ENCODE results near the gene NOS1AP.

NOS1AP gene

GRCh38 chr1:162275622-162276175 is 206.2 kb downstream of the NOS1AP start:
- Histone ChIP-seq H3K27ac (ENCODE audit: low read depth, low read length) (no peak overlapping the region), H4K8ac (ENCODE audit: low read depth, low read length) (no peak overlapping the region), H3K23ac (ENCODE audit: low read length) (no peak overlapping the region), H3K4me1 (ENCODE audit: control insufficient read depth, low read depth, low read length) (no peaks in the 10 kb centered on the region), H3K4me3 (ENCODE audit: low read length) (no peak overlapping the region), H4K5ac (ENCODE audit: low read length) (no peak overlapping the region), H3K79me1 (ENCODE audit: low read length) (peaks cover 2% of the 10 kb centered on the region), H3K56ac (ENCODE audit: low read length) (no peak overlapping the region), H3K4ac (ENCODE audit: low read depth, low read length) (no peak overlapping the region), H3K27me3 (ENCODE audit: insufficient read depth, low read length, poor library complexity) (no peaks in the 10 kb centered on the region), H2BK15ac (replicated peaks; ENCODE audit: low read depth) (no peak overlapping the region), H3K4me2 (ENCODE audit: low read length) (no peak overlapping the region), H3K36me3 (ENCODE audit: control insufficient read depth, insufficient read depth, low read length) (no peaks in the 10 kb centered on the region), H3K79me2 (ENCODE audit: control insufficient read depth, insufficient read depth, low read length) (no peaks in the 10 kb centered on the region), H2BK120ac (ENCODE audit: low read depth, low read length) (no peak overlapping the region), H2BK5ac (ENCODE audit: low read length) (no peak overlapping the region), H2AK5ac (ENCODE audit: low read length) (no peak overlapping the region), H3K18ac (ENCODE audit: low read length) (no peak overlapping the region), H3K9ac (ENCODE audit: low read length) (no peak overlapping the region)
- no peak for DNase-seq
- no CpG with 5 or more reads among the region's 6 CpGs for WGBS (ENCODE audit: extremely low coverage, insufficient coverage, low lambda C conversion rate)

DNA sequence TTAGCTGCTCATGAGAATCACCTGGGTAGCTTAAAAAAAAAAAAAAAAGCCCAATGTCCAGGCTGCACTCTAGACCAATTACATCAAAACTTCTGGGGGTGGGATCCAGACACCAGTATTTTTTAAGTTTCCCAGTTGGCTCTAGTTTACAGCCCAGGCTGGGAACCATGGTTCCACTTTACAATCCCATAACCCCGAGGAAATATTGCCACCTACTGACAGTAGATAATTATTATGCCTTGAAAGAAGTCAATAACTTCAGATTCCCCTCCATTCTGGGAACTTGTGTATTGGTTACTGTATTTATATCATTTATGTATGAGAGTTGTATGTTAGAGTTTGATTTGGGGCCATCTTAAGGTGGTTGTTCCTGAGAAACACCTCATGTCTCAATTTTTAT is 207.0 kb downstream of the NOS1AP start:
- Histone ChIP-seq H3K23ac (ENCODE audit: low read length) (no peak overlapping the region), H3K79me1 (ENCODE audit: low read length) (no peaks in the 10 kb centered on the region), H4K5ac (ENCODE audit: low read length) (no peak overlapping the region), H2AK5ac (ENCODE audit: low read length) (no peak overlapping the region), H3K36me3 (ENCODE audit: control insufficient read depth, insufficient read depth, low read length) (no peaks in the 10 kb centered on the region), H3K79me2 (ENCODE audit: control insufficient read depth, insufficient read depth, low read length) (no peaks in the 10 kb centered on the region), H3K56ac (ENCODE audit: low read length) (no peak overlapping the region), H2BK15ac (replicated peaks; ENCODE audit: low read depth) (no peak overlapping the region), H3K4me3 (ENCODE audit: low read length) (no peak overlapping the region), H3K18ac (ENCODE audit: low read length) (no peak overlapping the region), H3K4me2 (ENCODE audit: low read length) (no peak overlapping the region), H3K4me1 (ENCODE audit: control insufficient read depth, low read depth, low read length) (no peaks in the 10 kb centered on the region), H3K4ac (ENCODE audit: low read depth, low read length) (no peak overlapping the region), H3K27me3 (ENCODE audit: insufficient read depth, low read length, poor library complexity) (no peaks in the 10 kb centered on the region), H3K9ac (ENCODE audit: low read length) (no peak overlapping the region), H4K8ac (ENCODE audit: low read depth, low read length) (no peak overlapping the region), H3K27ac (ENCODE audit: low read depth, low read length) (no peak overlapping the region), H2BK120ac (ENCODE audit: low read depth, low read length) (no peak overlapping the region), H2BK5ac (ENCODE audit: low read length) (no peak overlapping the region)
- DNase-seq: no peak
- WGBS (ENCODE audit: extremely low coverage, insufficient coverage, low lambda C conversion rate): no CpG with 5 or more reads among the region's 1 CpG

DNA sequence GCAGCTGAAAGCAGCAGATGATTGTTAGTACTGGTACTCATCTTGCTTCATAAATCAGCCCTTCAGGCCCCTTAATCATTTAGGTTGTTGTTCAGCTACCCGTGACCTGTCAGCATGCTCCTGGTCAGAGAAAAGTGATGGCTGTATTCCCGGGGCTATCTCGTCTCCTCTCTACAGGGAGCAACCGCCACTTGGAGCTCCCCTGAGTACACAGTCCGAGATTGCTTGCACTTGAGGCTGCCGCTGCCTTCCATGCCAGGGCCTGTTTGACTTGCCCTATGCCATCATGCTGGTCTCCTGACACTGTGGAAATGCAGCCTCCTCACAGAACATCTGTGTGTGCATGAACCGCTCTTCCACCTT is 209.6 kb downstream of the NOS1AP start:
- Histone ChIP-seq H2AK5ac (ENCODE audit: low read length) (no peak overlapping the region), H3K4me2 (ENCODE audit: low read length) (no peak overlapping the region), H3K18ac (ENCODE audit: low read length) (no peak overlapping the region), H3K79me1 (ENCODE audit: low read length) (no peaks in the 10 kb centered on the region), H3K4me3 (ENCODE audit: low read length) (no peak overlapping the region), H4K8ac (ENCODE audit: low read depth, low read length) (no peak overlapping the region), H3K4ac (ENCODE audit: low read depth, low read length) (no peak overlapping the region), H3K4me1 (ENCODE audit: control insufficient read depth, low read depth, low read length) (no peaks in the 10 kb centered on the region), H2BK15ac (replicated peaks; ENCODE audit: low read depth) (no peak overlapping the region), H3K27ac (ENCODE audit: low read depth, low read length) (no peak overlapping the region), H3K9ac (ENCODE audit: low read length) (no peak overlapping the region), H3K27me3 (ENCODE audit: insufficient read depth, low read length, poor library complexity) (no peaks in the 10 kb centered on the region), H2BK120ac (ENCODE audit: low read depth, low read length) (no peak overlapping the region), H3K79me2 (ENCODE audit: control insufficient read depth, insufficient read depth, low read length) (no peaks in the 10 kb centered on the region), H3K23ac (ENCODE audit: low read length) (no peak overlapping the region), H2BK5ac (ENCODE audit: low read length) (no peak overlapping the region), H3K56ac (ENCODE audit: low read length) (no peak overlapping the region), H3K36me3 (ENCODE audit: control insufficient read depth, insufficient read depth, low read length) (no peaks in the 10 kb centered on the region), H4K5ac (ENCODE audit: low read length) (no peak overlapping the region)
- DNase-seq: no peak
- WGBS (ENCODE audit: extremely low coverage, insufficient coverage, low lambda C conversion rate): no CpG with 5 or more reads among the region's 7 CpGs

DNA sequence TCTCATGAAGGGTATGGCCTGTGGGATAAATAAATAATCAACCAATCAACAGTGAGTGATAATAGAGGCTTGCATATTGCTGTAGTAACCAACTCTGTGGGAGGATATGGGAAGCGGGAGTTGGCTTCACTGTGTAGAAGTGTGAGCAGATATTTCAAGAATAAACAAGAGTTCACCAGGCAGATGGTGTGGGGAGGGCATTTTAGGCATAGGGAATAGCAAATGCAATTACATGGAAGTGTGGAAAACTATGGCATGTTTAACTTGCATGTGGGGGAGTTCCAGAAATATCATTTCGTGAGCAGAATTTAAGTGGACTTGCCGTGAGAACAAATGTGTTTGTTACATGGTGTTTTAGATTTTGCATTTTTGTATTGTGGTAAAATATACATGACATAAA is 211.9 kb downstream of the NOS1AP start:
- no peak overlapping the region for H3K9ac ChIP-seq (ENCODE audit: low read length)
- no peaks in the 10 kb centered on the region for H3K27me3 ChIP-seq (ENCODE audit: insufficient read depth, low read length, poor library complexity)
- H4K5ac ChIP-seq (ENCODE audit: low read length): no peak overlapping the region
- H3K56ac ChIP-seq (ENCODE audit: low read length): no peak overlapping the region
- H2BK120ac ChIP-seq (ENCODE audit: low read depth, low read length): no peak overlapping the region
- H3K4me2 ChIP-seq (ENCODE audit: low read length): no peak overlapping the region
- no peak overlapping the region for H3K27ac ChIP-seq (ENCODE audit: low read depth, low read length)
- H3K23ac ChIP-seq (ENCODE audit: low read length): no peak overlapping the region
- H3K4ac ChIP-seq (ENCODE audit: low read depth, low read length): no peak overlapping the region
- H3K79me1 ChIP-seq (ENCODE audit: low read length): peaks cover 2% of the 10 kb centered on the region
- H2BK5ac ChIP-seq (ENCODE audit: low read length): no peak overlapping the region
- no peak for DNase-seq
- H3K36me3 ChIP-seq (ENCODE audit: control insufficient read depth, insufficient read depth, low read length): no peaks in the 10 kb centered on the region
- H3K79me2 ChIP-seq (ENCODE audit: control insufficient read depth, insufficient read depth, low read length): no peaks in the 10 kb centered on the region
- WGBS (ENCODE audit: extremely low coverage, insufficient coverage, low lambda C conversion rate): no CpG with 5 or more reads among the region's 3 CpGs
- no peak overlapping the region for H3K4me3 ChIP-seq (ENCODE audit: low read length)
- H2AK5ac ChIP-seq (ENCODE audit: low read length): no peak overlapping the region
- no peaks in the 10 kb centered on the region for H3K4me1 ChIP-seq (ENCODE audit: control insufficient read depth, low read depth, low read length)
- H4K8ac ChIP-seq (ENCODE audit: low read depth, low read length): no peak overlapping the region
- H3K18ac ChIP-seq (ENCODE audit: low read length): no peak overlapping the region
- no peak overlapping the region for H2BK15ac ChIP-seq (replicated peaks; ENCODE audit: low read depth)

DNA sequence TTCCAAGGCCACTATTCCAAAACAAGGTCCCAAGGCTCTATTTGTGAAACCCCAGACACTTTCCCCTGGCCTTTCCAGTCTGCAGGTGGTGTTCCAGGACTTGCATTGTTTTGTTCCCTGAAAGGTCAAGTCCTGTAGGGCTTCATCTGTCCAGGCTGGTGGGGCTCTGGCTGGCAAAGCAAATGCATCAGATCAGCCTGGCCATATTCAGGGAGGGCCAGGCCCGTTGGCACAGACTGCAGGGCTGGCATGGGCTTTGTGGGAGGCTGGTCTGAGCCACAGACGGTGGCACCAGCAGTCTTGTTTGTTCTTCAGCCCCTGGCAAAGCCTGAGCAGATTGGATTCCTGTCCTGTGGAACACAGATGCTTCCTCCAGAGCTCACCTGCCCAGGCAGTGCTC is 214.2 kb downstream of the NOS1AP start:
- no peak overlapping the region for H3K4me2 ChIP-seq (ENCODE audit: low read length)
- no peak overlapping the region for H3K9ac ChIP-seq (ENCODE audit: low read length)
- no peak overlapping the region for H2BK5ac ChIP-seq (ENCODE audit: low read length)
- H4K5ac ChIP-seq (ENCODE audit: low read length): no peak overlapping the region
- peaks cover 2% of the 10 kb centered on the region for H3K79me1 ChIP-seq (ENCODE audit: low read length)
- no peak overlapping the region for H2BK15ac ChIP-seq (replicated peaks; ENCODE audit: low read depth)
- WGBS (ENCODE audit: extremely low coverage, insufficient coverage, low lambda C conversion rate): no CpG with 5 or more reads among the region's 2 CpGs
- no peaks in the 10 kb centered on the region for H3K27me3 ChIP-seq (ENCODE audit: insufficient read depth, low read length, poor library complexity)
- H3K79me2 ChIP-seq (ENCODE audit: control insufficient read depth, insufficient read depth, low read length): no peaks in the 10 kb centered on the region
- no peak overlapping the region for H3K23ac ChIP-seq (ENCODE audit: low read length)
- no peak overlapping the region for H3K56ac ChIP-seq (ENCODE audit: low read length)
- no peaks in the 10 kb centered on the region for H3K4me1 ChIP-seq (ENCODE audit: control insufficient read depth, low read depth, low read length)
- no peak overlapping the region for H4K8ac ChIP-seq (ENCODE audit: low read depth, low read length)
- H3K36me3 ChIP-seq (ENCODE audit: control insufficient read depth, insufficient read depth, low read length): no peaks in the 10 kb centered on the region
- H3K27ac ChIP-seq (ENCODE audit: low read depth, low read length): no peak overlapping the region
- no peak for DNase-seq
- no peak overlapping the region for H3K4ac ChIP-seq (ENCODE audit: low read depth, low read length)
- H3K4me3 ChIP-seq (ENCODE audit: low read length): no peak overlapping the region
- no peak overlapping the region for H3K18ac ChIP-seq (ENCODE audit: low read length)
- H2AK5ac ChIP-seq (ENCODE audit: low read length): no peak overlapping the region
- no peak overlapping the region for H2BK120ac ChIP-seq (ENCODE audit: low read depth, low read length)

- no peak overlapping the region for H3K18ac ChIP-seq (ENCODE audit: low read length)
- no peak overlapping the region for H3K23ac ChIP-seq (ENCODE audit: low read length)
- H3K79me2 ChIP-seq (ENCODE audit: control insufficient read depth, insufficient read depth, low read length): no peaks in the 10 kb centered on the region
- H3K4ac ChIP-seq (ENCODE audit: low read depth, low read length): no peak overlapping the region
- no peak overlapping the region for H3K4me3 ChIP-seq (ENCODE audit: low read length)
- DNase-seq: no peak
- no peak overlapping the region for H4K5ac ChIP-seq (ENCODE audit: low read length)
- H3K36me3 ChIP-seq (ENCODE audit: control insufficient read depth, insufficient read depth, low read length): no peaks in the 10 kb centered on the region
- H2AK5ac ChIP-seq (ENCODE audit: low read length): no peak overlapping the region
- no peak overlapping the region for H4K8ac ChIP-seq (ENCODE audit: low read depth, low read length)
- no peak overlapping the region for H2BK5ac ChIP-seq (ENCODE audit: low read length)
- H3K56ac ChIP-seq (ENCODE audit: low read length): no peak overlapping the region
- H3K4me1 ChIP-seq (ENCODE audit: control insufficient read depth, low read depth, low read length): no peaks in the 10 kb centered on the region
- H3K79me1 ChIP-seq (ENCODE audit: low read length): peaks cover 2% of the 10 kb centered on the region
- H3K27ac ChIP-seq (ENCODE audit: low read depth, low read length): no peak overlapping the region
- H3K9ac ChIP-seq (ENCODE audit: low read length): no peak overlapping the region
- no CpG with 5 or more reads among the region's 3 CpGs for WGBS (ENCODE audit: extremely low coverage, insufficient coverage, low lambda C conversion rate)
- H2BK15ac ChIP-seq (replicated peaks; ENCODE audit: low read depth): no peak overlapping the region
- no peak overlapping the region for H3K4me2 ChIP-seq (ENCODE audit: low read length)
- H2BK120ac ChIP-seq (ENCODE audit: low read depth, low read length): no peak overlapping the region
- no peaks in the 10 kb centered on the region for H3K27me3 ChIP-seq (ENCODE audit: insufficient read depth, low read length, poor library complexity)
Observed at GRCh38 chr1:162284206-162284955, 214.9 kb downstream of the NOS1AP start.
